Breast epithelium (tissue), 3 donors: ENCODE results near the gene CDS2.

Source experiments
- POLR2A ChIP-seq: fragments of 450-650 bp; IDR thresholded peaks from one replicate; pipeline ENCODE4 v1.6.1; 2016; ENCODE audit warnings: antibody characterized with exemption, mild to moderate bottlenecking, moderate library complexity
- TF ChIP-seq, protein P1 (sequence below), 3 donors: fragments of 450-650 bp; IDR thresholded peaks; one replicate each; pipeline ENCODE4 v1.5.1; 2016 to 2017; ENCODE audit warnings: antibody characterized with exemption in 3 of 3, mild to moderate bottlenecking in 3 of 3, moderate library complexity in 3 of 3

DNA sequence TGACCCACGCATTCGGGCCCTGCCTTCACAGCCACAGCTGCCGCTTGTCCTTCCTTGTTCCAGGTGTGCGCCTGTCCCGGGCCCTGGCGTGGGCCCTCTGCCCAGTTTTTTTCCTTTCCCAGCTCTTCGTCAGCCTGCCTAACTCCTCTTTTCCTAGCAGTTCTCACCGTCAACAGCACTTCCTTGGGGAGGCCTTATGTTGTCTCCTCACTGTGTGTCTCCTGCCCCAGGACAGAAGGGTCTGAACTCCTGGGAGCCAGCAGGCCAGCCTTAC lies 71.8 kb downstream of the CDS2 start:
- TF ChIP-seq, protein P1, sequence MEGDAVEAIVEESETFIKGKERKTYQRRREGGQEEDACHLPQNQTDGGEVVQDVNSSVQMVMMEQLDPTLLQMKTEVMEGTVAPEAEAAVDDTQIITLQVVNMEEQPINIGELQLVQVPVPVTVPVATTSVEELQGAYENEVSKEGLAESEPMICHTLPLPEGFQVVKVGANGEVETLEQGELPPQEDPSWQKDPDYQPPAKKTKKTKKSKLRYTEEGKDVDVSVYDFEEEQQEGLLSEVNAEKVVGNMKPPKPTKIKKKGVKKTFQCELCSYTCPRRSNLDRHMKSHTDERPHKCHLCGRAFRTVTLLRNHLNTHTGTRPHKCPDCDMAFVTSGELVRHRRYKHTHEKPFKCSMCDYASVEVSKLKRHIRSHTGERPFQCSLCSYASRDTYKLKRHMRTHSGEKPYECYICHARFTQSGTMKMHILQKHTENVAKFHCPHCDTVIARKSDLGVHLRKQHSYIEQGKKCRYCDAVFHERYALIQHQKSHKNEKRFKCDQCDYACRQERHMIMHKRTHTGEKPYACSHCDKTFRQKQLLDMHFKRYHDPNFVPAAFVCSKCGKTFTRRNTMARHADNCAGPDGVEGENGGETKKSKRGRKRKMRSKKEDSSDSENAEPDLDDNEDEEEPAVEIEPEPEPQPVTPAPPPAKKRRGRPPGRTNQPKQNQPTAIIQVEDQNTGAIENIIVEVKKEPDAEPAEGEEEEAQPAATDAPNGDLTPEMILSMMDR (IDR thresholded peaks at IDR 0.05): no peak
- no peak for TF ChIP-seq POLR2A
